Vagina (tissue), 2 donors: ENCODE results near the gene CENPX. TPM values are rescaled to one million over a fixed set of nuclear protein-coding genes. Genes with fewer than 3 reads are reported as not detected.

Source experiments
- DNase-seq, 2 donors: peaks; one replicate each; pipeline ENCODE4 v3.0.0-alpha.2; 2017; ENCODE audit errors: extremely low spot score in 2 of 2
- H3K27ac ChIP-seq: fragments of 200-600 bp; sonication (generic); one replicate; pipeline ENCODE4 v1.5.1; 2019
- H3K27me3 ChIP-seq: fragments of 200-600 bp; sonication (generic); one replicate; pipeline ENCODE4 v1.5.1; 2019
- H3K36me3 ChIP-seq, 2 donors: fragments of 200-600 bp; sonication (generic); one replicate each; pipeline ENCODE4 v1.5.1; 2017 to 2019
- H3K4me1 ChIP-seq: fragments of 200-600 bp; sonication (generic); one replicate; pipeline ENCODE4 v1.5.1; 2019
- H3K4me3 ChIP-seq, 2 donors: fragments of 200-600 bp; sonication (generic); 1 replicate in 1 of 2; 2 replicates in 1 of 2; pipeline ENCODE4 v1.5.1; 2016 to 2019
- H3K9me3 ChIP-seq: fragments of 200-600 bp; sonication (generic); one replicate; pipeline ENCODE4 v1.5.1; 2019
- POLR2A ChIP-seq, 2 donors: fragments of 450-650 bp; IDR thresholded peaks; one replicate each; pipeline ENCODE4 v1.6.1; 2017; ENCODE audit warnings: antibody characterized with exemption in 2 of 2, mild to moderate bottlenecking in 2 of 2, moderate library complexity in 2 of 2
- POLR2AphosphoS5 ChIP-seq, 2 donors: sonication (generic); formaldehyde crosslinking; IDR thresholded peaks; one replicate each; pipeline ENCODE4 v1.9.0; 2017; ENCODE audit warnings: antibody characterized with exemption in 2 of 2, mild to moderate bottlenecking in 2 of 2, low read depth in 1 of 2; ENCODE audit not compliant: insufficient read depth in 1 of 2
- intact Hi-C: fragments of 100-400 bp; cut with DNase I; formaldehyde crosslinking; loops from one replicate; pipeline ENCODE4 v1.15.1; 2023
- total RNA-seq: library from RNA; depleted of rRNA; stranded (reverse); fragments of >200 nt; gene quantifications from one replicate; pipeline ENCODE4 v1.2.3, GENCODE V29; 2016
- TF ChIP-seq, protein P1 (sequence below), 3 experiments: fragments of 450-650 bp in 2 of 3; fragments of 200-600 bp in 1 of 3; sonication (generic) in 1 of 3; IDR thresholded peaks; one replicate each; pipeline ENCODE4 v1.5.1; 2017 to 2019; ENCODE audit warnings: antibody characterized with exemption in 3 of 3, mild to moderate bottlenecking in 2 of 3, moderate library complexity in 2 of 3

Gene CENPX
- total RNA-seq, 1 donor from 2014 or later: 101 TPM

DNA sequence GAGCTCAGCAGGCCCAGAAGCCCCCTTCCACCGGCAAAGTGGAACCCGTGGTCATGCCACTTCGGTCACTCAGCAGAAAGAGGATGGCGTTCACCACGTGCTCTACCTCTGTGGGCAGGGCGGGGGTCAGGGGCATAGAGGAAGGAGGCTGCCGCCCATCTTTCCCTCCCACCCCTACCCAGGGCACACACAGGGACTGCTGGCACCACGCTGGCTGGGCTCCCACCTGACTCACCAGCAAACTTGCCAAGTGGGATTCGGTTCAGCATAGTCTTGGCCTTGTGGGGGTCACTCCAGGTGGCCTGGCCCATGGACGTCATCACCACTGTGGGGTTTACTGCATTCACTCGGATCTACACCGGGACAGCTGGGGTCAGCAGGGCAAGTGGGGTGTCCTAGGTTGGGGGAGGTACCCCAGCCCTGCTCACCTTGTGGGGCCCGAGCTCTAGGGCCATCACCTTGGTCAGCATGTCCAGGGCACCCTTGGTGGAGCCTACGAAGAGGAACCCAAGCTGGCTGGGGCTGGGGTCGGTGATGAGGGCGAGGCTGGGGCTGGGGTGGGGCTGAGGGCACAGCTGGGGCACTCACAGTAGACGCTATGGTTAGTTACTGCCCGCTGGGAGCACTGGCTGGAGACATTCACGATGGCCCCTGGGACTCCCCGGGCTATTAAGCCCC is 13.4 kb upstream of the CENPX start:
- H3K27me3 ChIP-seq: no peaks in the 10 kb centered on the region
- peaks cover 24% of the 10 kb centered on the region for H3K4me1 ChIP-seq
- H3K36me3 ChIP-seq: no peaks in the 10 kb centered on the region
- H3K9me3 ChIP-seq: no peaks in the 10 kb centered on the region
- intact Hi-C loops: no loop called here
- TF ChIP-seq POLR2AphosphoS5 (IDR thresholded peaks at IDR 0.05; ENCODE audit: insufficient read depth in 1 of 2, low read depth in 1 of 2) (no peak), POLR2A (IDR thresholded peaks at IDR 0.05) (no peak)
- TF ChIP-seq, protein P1, sequence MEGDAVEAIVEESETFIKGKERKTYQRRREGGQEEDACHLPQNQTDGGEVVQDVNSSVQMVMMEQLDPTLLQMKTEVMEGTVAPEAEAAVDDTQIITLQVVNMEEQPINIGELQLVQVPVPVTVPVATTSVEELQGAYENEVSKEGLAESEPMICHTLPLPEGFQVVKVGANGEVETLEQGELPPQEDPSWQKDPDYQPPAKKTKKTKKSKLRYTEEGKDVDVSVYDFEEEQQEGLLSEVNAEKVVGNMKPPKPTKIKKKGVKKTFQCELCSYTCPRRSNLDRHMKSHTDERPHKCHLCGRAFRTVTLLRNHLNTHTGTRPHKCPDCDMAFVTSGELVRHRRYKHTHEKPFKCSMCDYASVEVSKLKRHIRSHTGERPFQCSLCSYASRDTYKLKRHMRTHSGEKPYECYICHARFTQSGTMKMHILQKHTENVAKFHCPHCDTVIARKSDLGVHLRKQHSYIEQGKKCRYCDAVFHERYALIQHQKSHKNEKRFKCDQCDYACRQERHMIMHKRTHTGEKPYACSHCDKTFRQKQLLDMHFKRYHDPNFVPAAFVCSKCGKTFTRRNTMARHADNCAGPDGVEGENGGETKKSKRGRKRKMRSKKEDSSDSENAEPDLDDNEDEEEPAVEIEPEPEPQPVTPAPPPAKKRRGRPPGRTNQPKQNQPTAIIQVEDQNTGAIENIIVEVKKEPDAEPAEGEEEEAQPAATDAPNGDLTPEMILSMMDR (IDR thresholded peaks at IDR 0.05): no peak
- H3K27ac ChIP-seq: peak overlapping the region; percentile 87
- peak overlapping the region; percentile 71 to 79 for H3K4me3 ChIP-seq
- no peak for DNase-seq

DNA sequence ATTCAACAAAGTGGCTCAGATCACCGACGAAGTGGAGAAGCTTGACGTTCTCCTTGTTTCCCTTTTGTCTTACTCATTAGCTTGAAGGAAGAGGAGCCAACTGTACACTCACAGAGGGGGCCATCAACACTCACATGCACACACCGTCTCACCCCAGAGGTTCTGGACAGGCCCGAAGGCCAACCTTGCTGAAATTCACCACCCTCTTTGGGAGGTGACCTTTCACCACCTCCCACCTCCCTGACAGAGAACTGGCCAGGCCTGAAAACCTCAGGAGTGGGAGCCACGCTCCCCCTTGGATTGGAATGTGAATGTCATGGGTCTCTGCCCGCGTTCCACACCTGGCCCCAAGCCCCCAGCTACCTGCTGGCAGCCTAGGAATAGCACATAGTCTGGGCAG is 12.8 kb upstream of the CENPX start:
- TF ChIP-seq POLR2AphosphoS5 (IDR thresholded peaks at IDR 0.05; ENCODE audit: insufficient read depth in 1 of 2, low read depth in 1 of 2) (no peak), POLR2A (IDR thresholded peaks at IDR 0.05) (no peak)
- TF ChIP-seq, protein P1 (IDR thresholded peaks at IDR 0.05): no peak
- Histone ChIP-seq H3K4me3 (no peak overlapping the region), H3K27ac (no peak overlapping the region), H3K4me1 (peaks cover 24% of the 10 kb centered on the region), H3K36me3 (no peaks in the 10 kb centered on the region), H3K9me3 (no peaks in the 10 kb centered on the region), H3K27me3 (no peaks in the 10 kb centered on the region)
- DNase-seq: no peak
- intact Hi-C loops: no loop called here

DNA sequence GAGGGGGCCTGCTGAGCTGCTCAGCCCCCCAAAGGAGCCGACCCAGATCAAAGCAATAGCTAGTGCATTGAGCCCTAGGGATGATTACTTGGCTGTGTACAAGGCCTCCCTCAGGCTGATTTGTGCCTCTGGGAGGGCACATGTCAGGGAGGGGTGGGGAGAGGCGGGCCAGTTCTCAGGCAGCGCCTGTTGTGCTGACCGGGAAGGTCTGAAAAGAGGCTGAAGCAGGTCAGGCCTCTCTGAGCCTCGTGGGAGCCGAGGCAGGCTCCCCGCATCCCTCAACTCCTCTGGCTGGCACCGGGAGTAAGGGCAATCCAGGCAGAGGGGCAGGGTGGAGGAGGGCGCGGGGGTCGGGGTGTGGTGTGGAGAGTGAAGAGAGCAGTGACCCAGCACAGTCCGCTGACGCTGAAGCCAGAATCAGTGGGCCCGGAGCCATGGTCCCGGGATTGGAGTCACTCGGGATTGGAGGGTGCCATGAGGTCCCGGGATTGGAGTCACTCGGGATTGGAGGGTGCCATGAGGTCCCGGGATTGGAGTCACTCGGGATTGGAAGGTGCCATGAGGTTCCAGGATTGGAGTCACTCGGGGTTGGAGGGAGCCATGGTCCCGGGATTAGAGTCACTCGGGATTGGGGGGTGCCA is 11.8 kb upstream of the CENPX start:
- H3K4me1 ChIP-seq: peaks cover 28% of the 10 kb centered on the region
- no peak overlapping the region for H3K27ac ChIP-seq
- H3K36me3 ChIP-seq: no peaks in the 10 kb centered on the region
- no peak for DNase-seq
- intact Hi-C loops: loop anchor here (5.0 kb wide), 2 partner anchors 63 to 118 kb away; partner anchors contain the start of gene FASN
- no peaks in the 10 kb centered on the region for H3K27me3 ChIP-seq
- H3K9me3 ChIP-seq: no peaks in the 10 kb centered on the region
- TF ChIP-seq, protein P1 (IDR thresholded peaks at IDR 0.05): no peak
- TF ChIP-seq POLR2AphosphoS5 (IDR thresholded peaks at IDR 0.05; ENCODE audit: insufficient read depth in 1 of 2, low read depth in 1 of 2) (no peak), POLR2A (IDR thresholded peaks at IDR 0.05) (no peak)
- no peak overlapping the region for H3K4me3 ChIP-seq

DNA sequence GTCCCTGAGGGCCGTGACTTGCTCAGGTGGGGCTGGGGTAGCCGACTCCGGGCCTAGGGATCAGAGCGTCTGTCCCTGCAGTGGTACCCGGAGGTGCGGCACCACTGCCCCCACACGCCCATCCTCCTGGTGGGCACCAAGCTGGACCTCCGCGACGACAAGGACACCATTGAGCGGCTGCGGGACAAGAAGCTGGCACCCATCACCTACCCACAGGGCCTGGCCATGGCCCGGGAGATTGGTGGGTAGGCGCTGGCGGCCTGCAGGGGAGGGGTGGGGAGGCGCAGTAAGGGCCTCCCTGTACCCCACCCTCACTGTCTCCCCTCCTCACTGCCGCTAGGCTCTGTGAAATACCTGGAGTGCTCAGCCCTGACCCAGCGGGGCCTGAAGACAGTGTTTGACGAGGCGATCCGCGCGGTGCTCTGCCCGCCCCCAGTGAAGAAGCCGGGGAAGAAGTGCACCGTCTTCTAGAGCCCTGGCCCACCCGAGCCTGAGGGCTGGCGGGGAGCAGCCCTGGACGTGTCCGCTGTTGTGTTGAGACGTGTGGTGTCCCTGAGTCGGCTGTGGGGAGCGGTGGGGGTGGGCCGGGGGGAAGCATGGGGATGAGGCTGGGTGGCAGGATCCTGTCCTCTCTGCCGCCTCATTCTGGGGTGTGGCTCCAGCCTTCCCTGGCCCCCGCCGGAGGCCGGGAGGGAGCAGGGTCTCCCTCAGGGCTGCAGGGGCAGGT is 10.8 kb upstream of the CENPX start:
- peaks cover 28% of the 10 kb centered on the region for H3K4me1 ChIP-seq
- intact Hi-C loops: loop anchor here (5.0 kb wide), 2 partner anchors 64 to 119 kb away; partner anchors contain the start of gene FASN
- DNase-seq: no peak
- H3K36me3 ChIP-seq: no peaks in the 10 kb centered on the region
- no peak overlapping the region for H3K4me3 ChIP-seq
- H3K27ac ChIP-seq: no peak overlapping the region
- TF ChIP-seq POLR2A (IDR thresholded peaks at IDR 0.05) (no peak), POLR2AphosphoS5 (IDR thresholded peaks at IDR 0.05; ENCODE audit: insufficient read depth in 1 of 2, low read depth in 1 of 2) (no peak)
- TF ChIP-seq, protein P1 (IDR thresholded peaks at IDR 0.05): no peak
- no peaks in the 10 kb centered on the region for H3K27me3 ChIP-seq
- no peaks in the 10 kb centered on the region for H3K9me3 ChIP-seq
